ENCODE measurements around the gene E2F7.

DNA sequence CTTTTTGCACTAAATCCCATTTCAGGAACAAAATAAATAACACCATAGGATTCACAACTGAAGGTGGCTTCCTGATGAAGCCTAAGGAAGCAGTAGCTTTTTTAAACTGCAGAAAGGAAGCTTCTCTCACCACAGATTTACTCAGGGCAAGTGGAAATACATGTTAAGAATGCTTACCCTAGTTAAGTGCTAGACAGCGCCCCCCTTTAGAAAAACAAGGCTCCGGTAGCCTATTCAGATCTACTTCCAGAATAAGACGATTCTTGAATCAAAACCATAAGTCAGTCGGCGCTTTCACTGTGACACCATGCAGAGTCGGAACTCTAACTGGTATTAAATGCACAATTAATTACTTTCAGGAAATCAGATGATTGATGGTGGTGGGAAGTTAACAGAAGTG, 41.9 kb downstream of the E2F7 start:
- TF ChIP-seq, protein P1, sequence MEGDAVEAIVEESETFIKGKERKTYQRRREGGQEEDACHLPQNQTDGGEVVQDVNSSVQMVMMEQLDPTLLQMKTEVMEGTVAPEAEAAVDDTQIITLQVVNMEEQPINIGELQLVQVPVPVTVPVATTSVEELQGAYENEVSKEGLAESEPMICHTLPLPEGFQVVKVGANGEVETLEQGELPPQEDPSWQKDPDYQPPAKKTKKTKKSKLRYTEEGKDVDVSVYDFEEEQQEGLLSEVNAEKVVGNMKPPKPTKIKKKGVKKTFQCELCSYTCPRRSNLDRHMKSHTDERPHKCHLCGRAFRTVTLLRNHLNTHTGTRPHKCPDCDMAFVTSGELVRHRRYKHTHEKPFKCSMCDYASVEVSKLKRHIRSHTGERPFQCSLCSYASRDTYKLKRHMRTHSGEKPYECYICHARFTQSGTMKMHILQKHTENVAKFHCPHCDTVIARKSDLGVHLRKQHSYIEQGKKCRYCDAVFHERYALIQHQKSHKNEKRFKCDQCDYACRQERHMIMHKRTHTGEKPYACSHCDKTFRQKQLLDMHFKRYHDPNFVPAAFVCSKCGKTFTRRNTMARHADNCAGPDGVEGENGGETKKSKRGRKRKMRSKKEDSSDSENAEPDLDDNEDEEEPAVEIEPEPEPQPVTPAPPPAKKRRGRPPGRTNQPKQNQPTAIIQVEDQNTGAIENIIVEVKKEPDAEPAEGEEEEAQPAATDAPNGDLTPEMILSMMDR (IDR thresholded peaks at IDR 0.05): no peak
- TF ChIP-seq POLR2A (IDR thresholded peaks at IDR 0.05): no peak
